GM10266 (cell line): ENCODE measurements around the gene ZNF14.
"Not testable (repeated sequence)": the region's sequence is repeated elsewhere in the genome, so short reads cannot be mapped to it uniquely, and the experiment has no call there.

ENCODE experiments used
- DNase-seq: peaks from one replicate; pipeline ENCODE4 v3.0.0; 2012; ENCODE audit errors: extremely low spot score
- TF ChIP-seq, protein P1 (sequence below): IDR thresholded peaks from 2 replicates; pipeline ENCODE4 v1.5.1; 2012; ENCODE audit warnings: mild to moderate bottlenecking, low read depth; ENCODE audit not compliant: control insufficient read depth, insufficient read depth; ENCODE audit errors: missing control alignments

ZNF14 gene

DNA sequence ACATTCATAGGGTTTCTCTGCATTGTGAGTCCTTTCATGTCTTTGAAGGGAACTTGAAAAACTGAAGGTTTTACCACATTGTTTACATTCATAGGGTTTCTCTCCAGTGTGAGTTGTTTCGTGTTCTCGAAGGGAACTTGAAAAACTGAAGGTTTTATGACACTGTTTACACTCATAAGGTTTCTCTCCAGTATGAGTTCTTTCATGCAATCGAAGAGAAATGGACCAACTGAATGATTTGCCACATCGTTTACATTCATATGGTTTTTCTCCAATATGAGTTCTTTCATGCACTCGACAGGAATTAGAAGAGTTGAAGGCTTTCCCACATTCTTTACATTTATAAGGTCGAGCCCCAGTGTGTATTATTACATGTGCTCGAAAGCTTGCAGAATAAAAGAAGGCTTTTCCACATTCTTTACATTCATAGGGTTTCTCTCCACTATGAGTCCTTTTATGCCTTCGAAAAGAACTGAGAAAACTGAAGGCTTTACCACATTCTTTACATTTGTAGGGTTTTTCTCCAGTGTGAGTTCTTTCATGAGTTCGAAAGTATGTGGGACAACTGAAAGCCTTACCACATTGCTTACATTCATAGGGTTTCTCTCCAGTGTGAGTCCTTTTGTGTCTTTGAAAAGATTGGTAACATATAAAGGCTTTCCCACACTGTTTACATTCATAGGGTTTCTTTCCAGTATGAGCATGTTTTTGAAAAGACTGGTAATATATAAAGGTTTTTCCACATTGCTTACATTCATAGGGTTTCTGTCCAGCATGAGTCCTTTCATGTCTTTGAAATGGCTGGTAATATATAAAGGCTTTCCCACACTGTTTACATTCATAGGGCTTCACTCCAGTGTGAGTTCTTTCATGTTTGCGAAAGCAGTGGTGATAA is 20.7 kb downstream of the ZNF14 start:
- TF ChIP-seq, protein P1, sequence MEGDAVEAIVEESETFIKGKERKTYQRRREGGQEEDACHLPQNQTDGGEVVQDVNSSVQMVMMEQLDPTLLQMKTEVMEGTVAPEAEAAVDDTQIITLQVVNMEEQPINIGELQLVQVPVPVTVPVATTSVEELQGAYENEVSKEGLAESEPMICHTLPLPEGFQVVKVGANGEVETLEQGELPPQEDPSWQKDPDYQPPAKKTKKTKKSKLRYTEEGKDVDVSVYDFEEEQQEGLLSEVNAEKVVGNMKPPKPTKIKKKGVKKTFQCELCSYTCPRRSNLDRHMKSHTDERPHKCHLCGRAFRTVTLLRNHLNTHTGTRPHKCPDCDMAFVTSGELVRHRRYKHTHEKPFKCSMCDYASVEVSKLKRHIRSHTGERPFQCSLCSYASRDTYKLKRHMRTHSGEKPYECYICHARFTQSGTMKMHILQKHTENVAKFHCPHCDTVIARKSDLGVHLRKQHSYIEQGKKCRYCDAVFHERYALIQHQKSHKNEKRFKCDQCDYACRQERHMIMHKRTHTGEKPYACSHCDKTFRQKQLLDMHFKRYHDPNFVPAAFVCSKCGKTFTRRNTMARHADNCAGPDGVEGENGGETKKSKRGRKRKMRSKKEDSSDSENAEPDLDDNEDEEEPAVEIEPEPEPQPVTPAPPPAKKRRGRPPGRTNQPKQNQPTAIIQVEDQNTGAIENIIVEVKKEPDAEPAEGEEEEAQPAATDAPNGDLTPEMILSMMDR: no peak
- no peak for DNase-seq

DNA sequence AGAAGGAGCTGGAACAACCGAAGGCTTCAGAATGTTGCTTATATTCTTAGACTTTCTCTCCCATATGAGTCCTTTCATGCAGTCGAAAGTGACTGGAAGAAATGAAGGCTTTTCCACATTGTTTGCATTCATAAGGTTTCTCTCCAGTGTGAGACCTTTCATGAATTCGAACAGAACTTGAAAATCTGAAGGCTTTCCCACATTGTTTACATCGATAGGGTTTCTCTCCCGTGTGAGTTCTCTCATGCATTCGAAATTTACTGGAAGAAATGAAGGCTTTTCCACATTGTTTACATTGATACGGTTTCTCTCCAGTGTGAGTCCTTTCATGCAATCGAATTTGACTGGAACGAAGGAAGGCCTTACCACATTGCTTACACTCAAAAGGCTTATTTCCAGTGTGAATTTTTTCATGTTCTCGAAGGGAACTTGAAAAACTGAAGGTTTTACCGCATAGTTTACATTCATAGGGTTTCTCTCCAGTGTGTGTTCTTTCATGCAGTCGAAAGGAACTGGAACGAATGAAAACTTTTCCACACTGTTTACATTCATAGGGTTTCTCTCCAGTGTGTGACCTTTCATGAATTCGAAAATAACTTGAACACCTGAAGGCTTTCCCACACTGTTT is 21.5 kb downstream of the ZNF14 start:
- DNase-seq: no peak
- TF ChIP-seq, protein P1: no peak

DNA sequence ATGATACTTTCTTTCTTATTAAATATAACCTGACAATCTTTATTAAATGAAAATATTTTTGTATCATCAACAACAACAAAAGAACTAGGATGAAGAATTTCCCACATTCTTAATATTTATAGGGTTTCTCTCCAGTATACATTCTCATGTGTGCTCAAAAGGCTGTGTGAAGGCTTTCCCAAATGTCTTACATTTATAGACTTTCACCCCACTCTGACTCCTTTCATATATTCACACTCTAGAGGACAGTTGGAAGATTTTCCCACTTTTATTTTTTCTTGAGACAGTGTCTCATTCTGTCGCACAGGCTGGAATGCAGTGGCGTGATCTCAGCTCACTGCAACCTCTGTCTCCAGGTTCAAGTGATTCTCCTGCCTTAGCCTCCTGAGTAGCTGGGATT is 22.4 kb downstream of the ZNF14 start:
- DNase-seq: no peak
- TF ChIP-seq, protein P1: no peak

DNA sequence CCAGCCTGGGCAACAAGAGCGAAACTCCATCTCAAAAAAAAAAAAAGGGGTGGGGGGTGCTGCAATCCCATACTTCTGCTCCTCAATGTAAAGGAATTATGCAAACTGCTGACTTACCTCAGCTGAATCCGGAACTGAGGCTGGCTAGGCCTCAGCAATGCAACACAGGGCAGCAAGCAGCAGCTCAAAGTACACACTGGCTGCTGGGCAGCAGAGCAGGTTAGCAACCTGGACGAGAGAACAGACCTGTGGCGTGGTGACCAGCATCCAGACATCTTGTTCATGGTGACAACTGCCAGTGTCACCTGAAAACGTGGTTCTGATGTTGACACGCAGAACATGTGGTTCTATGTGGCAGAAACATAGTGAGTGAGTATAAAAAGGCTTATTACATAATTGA is 28.1 kb downstream of the ZNF14 start:
- TF ChIP-seq, protein P1: no peak
- DNase-seq: no peak

DNA sequence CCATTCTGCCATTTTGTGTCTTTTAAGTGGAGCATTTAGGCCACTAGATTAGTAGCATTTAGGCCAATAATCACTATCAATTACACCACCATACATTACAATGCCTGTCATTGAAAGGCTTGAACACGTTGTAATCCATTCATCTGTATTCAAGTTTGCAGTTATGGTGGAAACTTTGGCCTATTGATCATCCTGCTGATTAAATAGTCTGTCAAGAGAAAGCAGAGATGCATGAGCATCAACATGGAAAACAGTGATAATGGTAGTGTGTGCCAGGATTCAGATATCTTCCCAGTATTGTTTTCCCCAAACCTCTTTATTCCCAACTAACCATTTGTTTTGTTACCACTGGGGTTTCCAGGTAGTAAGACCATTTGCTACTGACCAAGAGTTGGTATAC is 32.4 kb downstream of the ZNF14 start:
- not testable (repeated sequence) for DNase-seq

DNA sequence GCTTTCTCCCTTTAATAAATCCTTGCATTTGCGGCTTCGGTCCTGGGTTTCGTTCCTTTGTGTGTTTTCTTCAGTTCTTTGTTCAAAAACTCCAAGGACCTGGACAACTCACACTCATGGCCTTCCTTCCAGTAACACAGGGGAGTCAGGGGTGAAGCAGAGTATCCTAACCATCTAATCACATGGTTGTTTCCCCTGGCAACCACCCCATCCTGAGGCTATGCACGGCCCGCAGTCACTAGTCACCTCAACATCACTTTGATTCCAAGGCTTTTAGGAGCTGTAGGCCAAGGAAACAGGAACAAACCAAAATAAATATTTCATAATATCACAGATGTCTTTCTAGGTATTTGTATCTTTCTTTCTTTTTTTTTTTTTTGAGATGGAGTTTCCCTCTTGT is 35.3 kb downstream of the ZNF14 start:
- DNase-seq: no peak
- TF ChIP-seq, protein P1: no peak

DNA sequence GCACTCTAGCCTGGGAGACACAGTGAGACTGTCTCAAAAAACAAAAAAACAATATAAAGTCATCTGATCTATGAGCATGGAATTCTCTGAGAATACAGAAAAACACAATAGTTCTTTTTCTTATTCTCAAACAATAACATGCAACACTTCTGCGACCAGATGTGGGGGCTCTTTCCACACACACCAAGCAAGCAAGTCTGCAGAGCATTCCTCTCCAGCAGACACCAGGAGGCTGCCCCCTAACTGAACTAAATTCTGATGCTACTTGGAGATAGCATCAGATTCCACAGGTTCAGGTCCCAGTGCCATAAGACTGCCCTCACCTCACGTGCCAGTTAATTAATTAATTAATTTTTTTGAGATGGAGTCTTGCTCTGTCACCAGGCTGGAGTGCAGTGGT is 36.5 kb downstream of the ZNF14 start:
- TF ChIP-seq, protein P1: no peak
- no peak for DNase-seq

DNA sequence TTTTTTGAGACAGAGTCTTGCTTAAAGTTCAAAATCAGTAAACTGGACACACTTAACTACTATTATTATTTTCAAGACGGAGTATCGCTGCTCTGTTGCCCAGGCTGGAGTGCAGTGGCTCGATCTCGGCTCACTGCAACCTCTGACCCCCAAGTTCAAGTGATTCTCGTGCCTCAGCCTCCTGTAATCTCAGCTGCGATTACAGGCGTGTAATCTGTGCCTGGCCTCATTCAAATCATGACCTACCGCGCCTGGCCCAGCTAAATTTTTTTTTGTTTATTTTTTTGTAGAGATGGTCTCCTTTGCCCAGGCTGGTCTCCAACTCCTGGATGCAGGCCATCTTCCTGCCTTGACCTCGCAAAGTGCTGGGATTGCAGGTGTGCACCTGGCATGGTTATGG is 41.2 kb downstream of the ZNF14 start:
- DNase-seq: no peak
- TF ChIP-seq, protein P1: no peak

DNA sequence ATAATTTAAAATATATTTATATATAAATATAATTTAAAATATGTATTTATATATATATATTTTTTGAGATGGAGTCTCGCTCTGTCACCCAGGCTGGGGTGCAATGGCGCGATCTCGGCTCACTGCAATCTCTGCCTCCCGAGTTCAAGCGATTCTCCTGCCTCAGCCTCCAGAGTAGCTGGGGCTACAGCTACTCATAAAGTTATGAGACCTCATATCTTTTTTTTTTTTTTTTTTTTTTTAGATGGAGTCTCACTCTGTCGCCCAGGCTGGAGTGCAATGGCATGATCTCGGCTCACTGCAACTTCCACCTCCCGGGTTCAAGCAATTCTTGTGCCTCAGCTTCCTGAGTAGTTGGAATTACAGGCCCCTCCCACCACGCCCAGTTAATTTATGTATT is 43.9 kb downstream of the ZNF14 start:
- DNase-seq: not testable (repeated sequence)
